Measurements from ENCODE around the gene C19orf81. TPM values are rescaled to one million over a fixed set of nuclear protein-coding genes. Genes with fewer than 3 reads are reported as not detected.

Gene C19orf81
- total and polyA plus RNA-seq, 5 donors from 2014 or later, result not detected

GRCh38 chr19:50695251-50696093 is 46.2 kb downstream of the C19orf81 start:
- Histone ChIP-seq H3K27me3 (ENCODE audit: control insufficient read depth, insufficient read depth, low read length) (no peaks in the 10 kb centered on the region), H3K4me1 (ENCODE audit: control insufficient read depth, insufficient read depth, low read length, poor library complexity, severe bottlenecking) (no peaks in the 10 kb centered on the region), H3K4me3 (ENCODE audit: low read depth, low read length) (no peak overlapping the region), H3K36me3 (ENCODE audit: control insufficient read depth, insufficient read depth, low read length) (no peaks in the 10 kb centered on the region), H3K9me3 (ENCODE audit: control insufficient read depth in 2 of 2, low read length in 2 of 2) (no peaks in the 10 kb centered on the region), H3K27ac (ENCODE audit: insufficient read depth, low read length, poor library complexity, severe bottlenecking) (no peak overlapping the region)
- Mint-ChIP-seq H3K9me3 (peaks cover 0 to 3% (median 0%) of the 10 kb centered on the region in 7 donors), H3K27ac (no peak overlapping the region), H3K4me1 (peaks cover 0 to 2% (median 0%) of the 10 kb centered on the region in 4 donors), H3K36me3 (no peaks in the 10 kb centered on the region), H3K27me3 (peaks cover 36% of the 10 kb centered on the region), H3K4me3 (no peak overlapping the region)
- DNase-seq, result no peak
- no peak for ATAC-seq (ENCODE audit: low read depth in 2 of 2)

GRCh38 chr19:50696094-50696483 is 46.8 kb downstream of the C19orf81 start:
- no peak for ATAC-seq (ENCODE audit: low read depth in 2 of 2)
- H3K36me3 Mint-ChIP-seq, result no peaks in the 10 kb centered on the region

GRCh38 chr19:50697414-50698124 is 48.3 kb downstream of the C19orf81 start:
- Histone ChIP-seq H3K27me3 (ENCODE audit: control insufficient read depth, insufficient read depth, low read length) (no peaks in the 10 kb centered on the region), H3K36me3 (ENCODE audit: control insufficient read depth, insufficient read depth, low read length) (no peaks in the 10 kb centered on the region), H3K27ac (ENCODE audit: insufficient read depth, low read length, poor library complexity, severe bottlenecking) (no peak overlapping the region), H3K4me3 (ENCODE audit: low read depth, low read length) (no peak overlapping the region), H3K9me3 (ENCODE audit: control insufficient read depth in 2 of 2, low read length in 2 of 2) (no peaks in the 10 kb centered on the region), H3K4me1 (ENCODE audit: control insufficient read depth, insufficient read depth, low read length, poor library complexity, severe bottlenecking) (no peaks in the 10 kb centered on the region)
- H3K4me1 Mint-ChIP-seq, result peaks cover 0 to 2% (median 0%) of the 10 kb centered on the region in 4 donors
- peaks cover 0 to 4% (median 0%) of the 10 kb centered on the region in 7 donors for H3K9me3 Mint-ChIP-seq
- ATAC-seq (ENCODE audit: low read depth in 2 of 2) (no peak), DNase-seq (no peak)
- peaks cover 40% of the 10 kb centered on the region for H3K27me3 Mint-ChIP-seq
- H3K36me3 Mint-ChIP-seq, result no peaks in the 10 kb centered on the region
- H3K4me3 Mint-ChIP-seq, result no peak overlapping the region
- H3K27ac Mint-ChIP-seq, result no peak overlapping the region

More at GRCh38 chr19:50696094-50696483, 46.8 kb downstream of the C19orf81 start:
- H3K36me3 ChIP-seq (ENCODE audit: control insufficient read depth, insufficient read depth, low read length), result no peaks in the 10 kb centered on the region
- H3K27me3 Mint-ChIP-seq, result peaks cover 36% of the 10 kb centered on the region
- no peak for DNase-seq
- no peaks in the 10 kb centered on the region for H3K4me1 ChIP-seq (ENCODE audit: control insufficient read depth, insufficient read depth, low read length, poor library complexity, severe bottlenecking)
- H3K27ac ChIP-seq (ENCODE audit: insufficient read depth, low read length, poor library complexity, severe bottlenecking), result no peak overlapping the region
- peaks cover 0 to 3% (median 0%) of the 10 kb centered on the region in 7 donors for H3K9me3 Mint-ChIP-seq
- no peaks in the 10 kb centered on the region for H3K27me3 ChIP-seq (ENCODE audit: control insufficient read depth, insufficient read depth, low read length)
- H3K4me3 ChIP-seq (ENCODE audit: low read depth, low read length), result no peak overlapping the region
- no peaks in the 10 kb centered on the region for H3K9me3 ChIP-seq (ENCODE audit: control insufficient read depth in 2 of 2, low read length in 2 of 2)
- H3K4me3 Mint-ChIP-seq, result no peak overlapping the region
- no peak overlapping the region for H3K27ac Mint-ChIP-seq
- peaks cover 0 to 2% (median 0%) of the 10 kb centered on the region in 4 donors for H3K4me1 Mint-ChIP-seq

GRCh38 chr19:50701367-50701985 is 52.2 kb downstream of the C19orf81 start:
- no peaks in the 10 kb centered on the region for H3K36me3 ChIP-seq (ENCODE audit: control insufficient read depth, insufficient read depth, low read length)
- Mint-ChIP-seq H3K4me3 (no peak overlapping the region), H3K36me3 (no peaks in the 10 kb centered on the region), H3K27ac (no peak overlapping the region), H3K4me1 (no peaks in the 10 kb centered on the region), H3K27me3 (peaks cover 38% of the 10 kb centered on the region), H3K9me3 (peaks cover 0 to 4% (median 0%) of the 10 kb centered on the region in 7 donors)
- DNase-seq (no peak), ATAC-seq (ENCODE audit: low read depth in 2 of 2) (no peak)
- H3K9me3 ChIP-seq (ENCODE audit: control insufficient read depth in 2 of 2, low read length in 2 of 2), result no peaks in the 10 kb centered on the region
- no peaks in the 10 kb centered on the region for H3K4me1 ChIP-seq (ENCODE audit: control insufficient read depth, insufficient read depth, low read length, poor library complexity, severe bottlenecking)
- H3K27me3 ChIP-seq (ENCODE audit: control insufficient read depth, insufficient read depth, low read length), result no peaks in the 10 kb centered on the region
- no peak overlapping the region for H3K27ac ChIP-seq (ENCODE audit: insufficient read depth, low read length, poor library complexity, severe bottlenecking)
- H3K4me3 ChIP-seq (ENCODE audit: low read depth, low read length), result no peak overlapping the region

- no peak overlapping the region for H3K4me3 Mint-ChIP-seq
- no peaks in the 10 kb centered on the region for H3K36me3 ChIP-seq (ENCODE audit: control insufficient read depth, insufficient read depth, low read length)
- no peaks in the 10 kb centered on the region for H3K27me3 ChIP-seq (ENCODE audit: control insufficient read depth, insufficient read depth, low read length)
- no peak overlapping the region for H3K27ac Mint-ChIP-seq
- DNase-seq (no peak), ATAC-seq (ENCODE audit: low read depth in 2 of 2) (no peak)
- H3K27ac ChIP-seq (ENCODE audit: insufficient read depth, low read length, poor library complexity, severe bottlenecking), result no peak overlapping the region
- H3K27me3 Mint-ChIP-seq, result peaks cover 34% of the 10 kb centered on the region
- no peaks in the 10 kb centered on the region for H3K4me1 ChIP-seq (ENCODE audit: control insufficient read depth, insufficient read depth, low read length, poor library complexity, severe bottlenecking)
- H3K4me1 Mint-ChIP-seq, result no peaks in the 10 kb centered on the region
- H3K4me3 ChIP-seq (ENCODE audit: low read depth, low read length), result no peak overlapping the region
- H3K9me3 Mint-ChIP-seq, result peaks cover 0 to 7% (median 0%) of the 10 kb centered on the region in 7 donors
- H3K36me3 Mint-ChIP-seq, result no peaks in the 10 kb centered on the region
- no peaks in the 10 kb centered on the region for H3K9me3 ChIP-seq (ENCODE audit: control insufficient read depth in 2 of 2, low read length in 2 of 2)
Observed at GRCh38 chr19:50702158-50702870, 53.1 kb downstream of the C19orf81 start.

- Mint-ChIP-seq H3K36me3 (no peaks in the 10 kb centered on the region), H3K4me3 (no peak overlapping the region), H3K27ac (no peak overlapping the region), H3K9me3 (peaks cover 0 to 7% (median 0%) of the 10 kb centered on the region in 7 donors), H3K27me3 (peaks cover 26% of the 10 kb centered on the region), H3K4me1 (no peaks in the 10 kb centered on the region)
- H3K27me3 ChIP-seq (ENCODE audit: control insufficient read depth, insufficient read depth, low read length), result no peaks in the 10 kb centered on the region
- no peaks in the 10 kb centered on the region for H3K4me1 ChIP-seq (ENCODE audit: control insufficient read depth, insufficient read depth, low read length, poor library complexity, severe bottlenecking)
- H3K9me3 ChIP-seq (ENCODE audit: control insufficient read depth in 2 of 2, low read length in 2 of 2), result no peaks in the 10 kb centered on the region
- no peak overlapping the region for H3K27ac ChIP-seq (ENCODE audit: insufficient read depth, low read length, poor library complexity, severe bottlenecking)
- ATAC-seq (ENCODE audit: low read depth in 2 of 2), result no peak
- H3K4me3 ChIP-seq (ENCODE audit: low read depth, low read length), result no peak overlapping the region
- DNase-seq, result no peak
- H3K36me3 ChIP-seq (ENCODE audit: control insufficient read depth, insufficient read depth, low read length), result no peaks in the 10 kb centered on the region
Observed at GRCh38 chr19:50702871-50703829, 53.9 kb downstream of the C19orf81 start.

All from CD4-positive, CD25-positive, alpha-beta regulatory T cell (primary cell).